Measurements from ENCODE around the gene ULBP1. TPM values are rescaled to one million over a fixed set of nuclear protein-coding genes. Genes with fewer than 3 reads are reported as not detected.

The ULBP1 gene
- total RNA-seq, 4 donors from 2014 or later, result not detected

DNA sequence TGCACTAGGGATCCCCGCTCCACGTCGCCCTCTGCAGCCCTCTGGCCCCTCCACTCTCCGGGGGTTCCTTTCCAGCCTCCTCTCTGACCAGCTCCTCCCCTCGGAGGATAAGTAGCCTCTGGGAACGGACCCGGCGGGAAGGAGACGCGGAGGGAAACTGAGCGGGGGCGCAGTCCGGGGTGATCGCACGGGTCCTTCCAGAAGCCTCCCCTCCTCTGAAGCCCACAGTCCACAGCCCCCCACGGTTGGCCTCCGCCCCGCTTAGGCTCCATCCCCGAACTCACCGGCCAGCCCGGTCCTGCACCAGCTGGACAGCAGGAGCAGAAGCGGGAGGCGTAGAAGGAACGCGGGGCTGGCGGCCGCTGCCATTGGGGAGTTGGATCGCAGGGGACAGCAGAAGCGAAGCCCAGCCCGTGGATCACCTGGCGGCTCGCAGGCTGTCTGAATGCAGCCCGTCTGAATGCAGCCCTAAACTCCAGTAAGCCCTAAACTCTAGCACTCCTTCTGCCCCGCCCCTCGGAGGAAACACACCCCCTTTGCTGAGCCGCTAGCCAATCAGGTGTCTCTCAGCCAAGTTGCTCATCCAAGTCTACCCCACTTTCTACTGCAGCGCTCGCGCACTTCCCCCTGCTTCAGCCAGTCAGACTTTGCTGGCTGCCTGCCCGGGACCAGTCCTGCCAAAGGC lies 41.0 kb upstream of the ULBP1 start, which contains the start of gene RAET1G:
Gene RAET1G, minus strand, starts transcription at position 480 of the 685 bp plus-strand sequence. Its CDS starts 111 bp downstream, at position 369.
- H3K27me3 ChIP-seq, result peaks cover 41% of the 10 kb centered on the region
- intact Hi-C loops (cut with DNase I; ENCODE audit: low total_unique reads), result no loop called here
- 1 to 2% methylated on average over 7 to 35 of the region's 40 CpGs for WGBS, 2 donors (ENCODE audit: low coverage in 1 of 2)

DNA sequence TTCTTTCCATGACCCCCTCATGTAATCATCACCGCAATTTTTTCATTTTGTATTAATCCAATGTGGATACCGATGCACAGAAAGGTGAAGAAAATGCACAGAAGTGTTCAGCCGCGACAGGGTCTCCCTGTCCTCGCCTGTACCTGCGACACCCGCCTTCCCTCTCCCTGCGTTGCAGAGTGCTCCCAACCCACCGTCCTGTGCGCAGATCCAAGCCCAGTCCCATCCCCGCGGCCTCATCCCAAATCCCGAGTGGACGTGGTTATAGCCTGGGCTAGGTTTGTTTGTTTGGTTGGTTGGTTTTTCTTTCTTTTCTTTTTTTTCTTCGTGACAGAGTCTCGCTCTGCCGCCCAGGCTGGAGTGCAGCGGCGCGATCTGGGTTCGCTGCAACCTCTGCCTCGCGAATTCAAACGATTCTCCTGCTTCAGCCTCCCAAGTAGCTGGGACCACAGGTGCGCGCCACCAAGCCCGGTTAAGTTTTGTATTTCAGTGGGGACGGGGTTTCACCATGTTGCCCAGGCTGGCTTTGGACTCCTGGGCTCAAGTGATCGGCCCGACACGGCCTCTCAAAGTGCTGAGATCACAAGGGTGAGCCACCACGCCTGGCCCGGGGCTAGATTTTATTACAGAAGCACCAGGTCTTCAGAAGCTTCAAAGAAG lies 40.3 kb upstream of the ULBP1 start:
- peaks cover 10 to 33% (median 21%) of the 10 kb centered on the region in 4 donors for H3K4me1 ChIP-seq
- H3K27me3 ChIP-seq, result peaks cover 44% of the 10 kb centered on the region
- intact Hi-C loops (cut with DNase I; ENCODE audit: low total_unique reads) (no loop called here), in situ Hi-C loops (cut with MboI; ENCODE audit: low pct_ligation_motif_present in 1 of 4, low pct_unique_long_range_greater_than_20kb in 1 of 4, low sequenced_read_pairs in 3 of 4) (loop anchor here in 3 of 4 donors (5.0 to 10.0 kb wide), 4 partner anchors 79 to 199 kb away; no protein-coding TSS in a partner anchor)
- TF ChIP-seq, protein P1, sequence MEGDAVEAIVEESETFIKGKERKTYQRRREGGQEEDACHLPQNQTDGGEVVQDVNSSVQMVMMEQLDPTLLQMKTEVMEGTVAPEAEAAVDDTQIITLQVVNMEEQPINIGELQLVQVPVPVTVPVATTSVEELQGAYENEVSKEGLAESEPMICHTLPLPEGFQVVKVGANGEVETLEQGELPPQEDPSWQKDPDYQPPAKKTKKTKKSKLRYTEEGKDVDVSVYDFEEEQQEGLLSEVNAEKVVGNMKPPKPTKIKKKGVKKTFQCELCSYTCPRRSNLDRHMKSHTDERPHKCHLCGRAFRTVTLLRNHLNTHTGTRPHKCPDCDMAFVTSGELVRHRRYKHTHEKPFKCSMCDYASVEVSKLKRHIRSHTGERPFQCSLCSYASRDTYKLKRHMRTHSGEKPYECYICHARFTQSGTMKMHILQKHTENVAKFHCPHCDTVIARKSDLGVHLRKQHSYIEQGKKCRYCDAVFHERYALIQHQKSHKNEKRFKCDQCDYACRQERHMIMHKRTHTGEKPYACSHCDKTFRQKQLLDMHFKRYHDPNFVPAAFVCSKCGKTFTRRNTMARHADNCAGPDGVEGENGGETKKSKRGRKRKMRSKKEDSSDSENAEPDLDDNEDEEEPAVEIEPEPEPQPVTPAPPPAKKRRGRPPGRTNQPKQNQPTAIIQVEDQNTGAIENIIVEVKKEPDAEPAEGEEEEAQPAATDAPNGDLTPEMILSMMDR (IDR thresholded peaks at IDR 0.05), result no peak
- TF ChIP-seq POLR2A (IDR thresholded peaks at IDR 0.05) (no peak), EP300 (IDR thresholded peaks at IDR 0.05; ENCODE audit: low read depth) (no peak), POLR2AphosphoS5 (IDR thresholded peaks at IDR 0.05) (no peak)
- no peak for DNase-seq
- no peak overlapping the region for H3K27ac ChIP-seq
- no peaks in the 10 kb centered on the region for H3K36me3 ChIP-seq
- peak overlapping the region in 3 of 4 donors; percentile 18 to 56 (median 42) for H3K4me3 ChIP-seq
- H3K9me3 ChIP-seq, result no peaks in the 10 kb centered on the region
- WGBS, 2 donors (ENCODE audit: low coverage in 1 of 2), result 2 to 32% methylated on average over 14 to 33 of the region's 33 CpGs

More for the DNA sequence above, 41.0 kb upstream of the ULBP1 start, which contains the start of gene RAET1G:
- peak; percentile 86 for DNase-seq
- in situ Hi-C loops (cut with MboI; ENCODE audit: low pct_ligation_motif_present in 1 of 4, low pct_unique_long_range_greater_than_20kb in 1 of 4, low sequenced_read_pairs in 3 of 4), result loop anchor here in 3 of 4 donors (5.0 to 10.0 kb wide), 4 partner anchors 78 to 198 kb away; no protein-coding TSS in a partner anchor
- no peaks in the 10 kb centered on the region for H3K36me3 ChIP-seq
- H3K9me3 ChIP-seq, result no peaks in the 10 kb centered on the region
- H3K4me3 ChIP-seq, result peak within 1 kb of the TSS; percentile 16 to 56 (median 30)
- no peak within 1 kb of the TSS for H3K27ac ChIP-seq
- peaks cover 10 to 33% (median 21%) of the 10 kb centered on the region in 4 donors for H3K4me1 ChIP-seq
- no peak for TF ChIP-seq EP300 (IDR thresholded peaks at IDR 0.05; ENCODE audit: low read depth)
- TF ChIP-seq, protein P1 (IDR thresholded peaks at IDR 0.05), result no peak
- TF ChIP-seq POLR2A (IDR thresholded peaks at IDR 0.05), result no peak
- TF ChIP-seq POLR2AphosphoS5 (IDR thresholded peaks at IDR 0.05), result no peak

DNA sequence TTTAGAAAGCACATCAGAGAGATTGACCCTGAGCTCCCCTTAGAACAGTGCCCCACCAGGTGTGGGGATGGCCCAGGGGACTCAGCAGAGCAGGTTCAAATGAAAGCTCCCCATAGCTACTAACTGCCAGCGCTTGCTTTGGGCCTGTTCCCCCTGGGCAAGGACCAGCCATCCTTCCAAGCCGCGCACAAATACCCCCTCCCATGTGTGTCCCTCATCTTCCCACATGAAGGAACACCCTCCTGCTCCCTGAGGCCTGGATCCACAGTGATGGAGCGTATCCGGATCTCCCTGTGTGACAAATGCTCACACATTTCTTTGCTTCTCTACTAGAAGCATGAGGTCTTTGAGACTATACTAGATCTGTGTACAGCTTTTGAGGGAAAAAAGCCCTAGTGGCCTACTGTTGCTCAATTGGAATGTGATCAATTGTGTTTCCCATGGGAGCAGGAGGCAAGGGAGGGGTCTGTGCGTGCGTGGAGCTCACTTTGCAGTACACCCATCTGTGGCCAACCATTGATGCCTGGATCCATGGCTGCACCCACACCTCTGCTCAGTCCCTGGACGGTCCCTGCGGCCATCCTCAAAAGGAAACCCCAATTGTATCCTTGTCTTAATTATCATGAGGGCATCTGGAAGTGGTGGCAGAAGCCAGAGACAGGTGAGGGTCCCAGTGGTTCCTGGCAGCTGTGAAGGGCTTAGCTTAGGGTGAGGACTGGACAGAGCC lies 39.4 kb upstream of the ULBP1 start:
- peaks cover 10 to 33% (median 21%) of the 10 kb centered on the region in 4 donors for H3K4me1 ChIP-seq
- no peaks in the 10 kb centered on the region for H3K9me3 ChIP-seq
- TF ChIP-seq, protein P1 (IDR thresholded peaks at IDR 0.05), result no peak
- TF ChIP-seq EP300 (IDR thresholded peaks at IDR 0.05; ENCODE audit: low read depth), result no peak
- TF ChIP-seq POLR2AphosphoS5 (IDR thresholded peaks at IDR 0.05), result no peak
- TF ChIP-seq POLR2A (IDR thresholded peaks at IDR 0.05), result no peak
- H3K4me3 ChIP-seq, result no peak overlapping the region
- in situ Hi-C loops (cut with MboI; ENCODE audit: low pct_ligation_motif_present in 1 of 4, low pct_unique_long_range_greater_than_20kb in 1 of 4, low sequenced_read_pairs in 3 of 4) (loop anchor here in 3 of 4 donors (5.0 to 10.0 kb wide), 4 partner anchors 80 to 200 kb away; no protein-coding TSS in a partner anchor), intact Hi-C loops (cut with DNase I; ENCODE audit: low total_unique reads) (no loop called here)
- DNase-seq, result no peak
- H3K36me3 ChIP-seq, result no peaks in the 10 kb centered on the region
- H3K27ac ChIP-seq, result no peak overlapping the region
- WGBS, 2 donors (ENCODE audit: low coverage in 1 of 2), result 82 to 94% methylated on average over 7 to 9 of the region's 9 CpGs
- H3K27me3 ChIP-seq, result peaks cover 53% of the 10 kb centered on the region

DNA sequence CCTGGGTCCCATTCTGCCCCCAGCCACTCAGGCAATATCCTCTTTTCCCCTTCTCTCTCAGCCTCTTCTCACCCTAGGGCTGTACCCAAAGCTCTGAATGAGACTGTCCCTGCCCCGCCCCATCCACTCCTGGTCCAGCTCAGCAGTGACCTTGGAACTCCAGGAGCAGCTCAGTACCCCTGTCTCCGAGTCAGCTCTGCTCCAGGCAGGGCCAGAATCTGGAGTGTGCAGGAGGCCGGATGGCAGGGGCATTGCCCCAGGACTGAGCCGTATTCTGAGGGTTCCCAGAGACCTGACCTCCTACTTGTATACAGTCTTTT lies 38.9 kb upstream of the ULBP1 start:
- no peaks in the 10 kb centered on the region for H3K9me3 ChIP-seq
- intact Hi-C loops (cut with DNase I; ENCODE audit: low total_unique reads) (no loop called here), in situ Hi-C loops (cut with MboI; ENCODE audit: low pct_ligation_motif_present in 1 of 4, low pct_unique_long_range_greater_than_20kb in 1 of 4, low sequenced_read_pairs in 3 of 4) (loop anchor here in 3 of 4 donors (5.0 to 10.0 kb wide), 4 partner anchors 80 to 200 kb away; no protein-coding TSS in a partner anchor)
- H3K4me1 ChIP-seq, result peaks cover 10 to 33% (median 21%) of the 10 kb centered on the region in 4 donors
- no peaks in the 10 kb centered on the region for H3K36me3 ChIP-seq
- no peak overlapping the region for H3K4me3 ChIP-seq
- TF ChIP-seq, protein P1 (IDR thresholded peaks at IDR 0.05), result no peak
- TF ChIP-seq POLR2AphosphoS5 (IDR thresholded peaks at IDR 0.05) (no peak), EP300 (IDR thresholded peaks at IDR 0.05; ENCODE audit: low read depth) (no peak), POLR2A (IDR thresholded peaks at IDR 0.05) (no peak)
- H3K27me3 ChIP-seq, result peaks cover 58% of the 10 kb centered on the region
- no peak overlapping the region for H3K27ac ChIP-seq
- no peak for DNase-seq
- 74 to 80% methylated on average over 1 to 4 of the region's 4 CpGs for WGBS, 2 donors (ENCODE audit: low coverage in 1 of 2)

Measured in transverse colon (tissue), 4 donors.